Common myeloid progenitor, CD34-positive (primary cell): ENCODE measurements around the gene C20orf141.

ENCODE experiments used
- CTCF ChIA-PET: fragments of 350-600 bp; sonication (Branson Sonifier 250); formaldehyde crosslinking; loops from one replicate; lab custom pipeline; 2021; ENCODE audit warnings: antibody characterized with exemption; lab: Charles Lee
- POLR2A ChIA-PET: fragments of 350-600 bp; sonication (Branson Sonifier 250); formaldehyde crosslinking; loops from one replicate; lab custom pipeline; 2021; ENCODE audit warnings: antibody characterized with exemption; lab: Charles Lee
- DNase-seq, 3 donors: peaks; one replicate each; pipeline versions ENCODE4 v3.0.0 to v3.0.0-alpha.2; 2013
- H3K27ac ChIP-seq, 2 experiments: 1 replicate in 1 of 2; 2 replicates in 1 of 2; pipeline ENCODE4 v1.7.0; 2013; ENCODE audit warnings: inconsistent platforms in 2 of 2, low read length in 2 of 2, mild to moderate bottlenecking in 2 of 2, low read depth in 1 of 2, moderate library complexity in 1 of 2; ENCODE audit not compliant: severe bottlenecking in 2 of 2, insufficient read depth in 1 of 2, poor library complexity in 1 of 2
- H3K27me3 ChIP-seq, 5 experiments: replicated peaks in 2 of 5; 1 replicate in 3 of 5; 2 replicates in 2 of 5; pipeline versions ENCODE4 v1.6.1 to v1.7.0; 2013; ENCODE audit warnings: low read length in 4 of 5, mild to moderate bottlenecking in 2 of 5, moderate library complexity in 2 of 5, inconsistent platforms in 1 of 5; ENCODE audit not compliant: insufficient read depth in 5 of 5, control insufficient read depth in 4 of 5
- H3K36me3 ChIP-seq, 4 experiments: 1 replicate in 2 of 4; 2 replicates in 2 of 4; pipeline versions ENCODE4 v1.6.1 to v1.7.0; 2013; ENCODE audit warnings: low read length in 3 of 4, control low read depth in 1 of 4, mild to moderate bottlenecking in 1 of 4; ENCODE audit not compliant: control insufficient read depth in 4 of 4, insufficient read depth in 4 of 4
- H3K4me1 ChIP-seq, 4 experiments: 1 replicate in 3 of 4; 2 replicates in 1 of 4; pipeline versions ENCODE4 v1.6.1 to v1.7.1; 2013; ENCODE audit warnings: low read length in 3 of 4, mild to moderate bottlenecking in 3 of 4, control low read depth in 1 of 4, inconsistent platforms in 1 of 4, moderate library complexity in 1 of 4; ENCODE audit not compliant: control insufficient read depth in 4 of 4, insufficient read depth in 4 of 4; ENCODE audit errors: control extremely low read depth in 1 of 4
- H3K4me3 ChIP-seq, 7 experiments: 1 replicate in 4 of 7; 2 replicates in 3 of 7; pipeline versions ENCODE4 v1.5.1 to v1.7.0; 2013; ENCODE audit warnings: mild to moderate bottlenecking in 7 of 7, low read length in 6 of 7, moderate library complexity in 6 of 7, inconsistent platforms in 2 of 7, low read depth in 2 of 7, control low read depth in 1 of 7; ENCODE audit not compliant: insufficient read depth in 4 of 7, control insufficient read depth in 1 of 7; ENCODE audit errors: extremely low read depth in 1 of 7
- H3K9me3 ChIP-seq, 5 experiments: 1 replicate in 4 of 5; 2 replicates in 1 of 5; pipeline versions ENCODE4 v1.6.1 to v1.7.1; 2013; ENCODE audit warnings: low read length in 4 of 5, mild to moderate bottlenecking in 2 of 5, inconsistent platforms in 1 of 5, low read depth in 1 of 5, moderate library complexity in 1 of 5; ENCODE audit not compliant: control insufficient read depth in 4 of 5, insufficient read depth in 2 of 5; ENCODE audit errors: control extremely low read depth in 1 of 5
- WGBS: methylation state at CpG from one replicate; pipeline ENCODE4 v1.1.5; 2013; ENCODE audit not compliant: insufficient coverage; 5-methylcytosine and 5-hydroxymethylcytosine counted together

Gene C20orf141

DNA sequence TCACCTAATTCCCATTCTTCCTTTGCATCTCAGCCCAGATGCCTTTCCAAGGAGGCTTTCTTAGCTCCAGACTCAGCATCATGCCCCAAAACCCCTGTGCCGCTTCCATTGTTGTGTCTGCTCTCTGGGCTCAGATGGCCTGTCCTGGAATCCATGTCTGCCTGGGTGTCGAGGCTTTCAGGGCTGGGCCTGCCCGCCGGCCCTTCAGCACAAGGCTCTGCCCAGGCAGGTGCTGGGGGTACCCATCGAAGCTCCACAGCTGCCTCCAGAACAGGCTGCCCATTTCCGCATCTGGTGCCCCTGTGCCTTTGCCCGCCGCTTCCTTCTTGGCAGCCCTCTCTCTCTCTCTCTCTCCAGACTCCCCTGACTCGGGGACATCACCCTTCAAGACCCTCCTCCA lies 15.5 kb upstream of the C20orf141 start:
- Histone ChIP-seq H3K9me3 (no peaks in the 10 kb centered on the region), H3K27ac (peak overlapping the region in 1 of 2 experiments; percentile 49), H3K36me3 (peaks cover 5 to 46% (median 39%) of the 10 kb centered on the region in 4 experiments), H3K4me3 (peak overlapping the region in 6 of 7 experiments; percentile 83 to 95 (median 90)), H3K27me3 (peaks cover 0 to 3% (median 0%) of the 10 kb centered on the region in 5 experiments), H3K4me1 (peaks cover 0 to 44% (median 38%) of the 10 kb centered on the region in 4 experiments)
- CTCF ChIA-PET, result interaction anchor here (0.8 to 2.8 kb wide), 5 partner anchors 11 to 60 kb away, joined by 3 to 14 read pairs (median 5); no protein-coding TSS in a partner anchor
- POLR2A ChIA-PET, result interaction anchor here (0.6 to 2.5 kb wide), 3 partner anchors 53 to 110 kb away, joined by 4 to 6 read pairs (median 6); no protein-coding TSS in a partner anchor
- 40% methylated on average over 9 of the region's 9 CpGs for WGBS
- peak in 2 of 3 donors; percentile 37 to 50 for DNase-seq

DNA sequence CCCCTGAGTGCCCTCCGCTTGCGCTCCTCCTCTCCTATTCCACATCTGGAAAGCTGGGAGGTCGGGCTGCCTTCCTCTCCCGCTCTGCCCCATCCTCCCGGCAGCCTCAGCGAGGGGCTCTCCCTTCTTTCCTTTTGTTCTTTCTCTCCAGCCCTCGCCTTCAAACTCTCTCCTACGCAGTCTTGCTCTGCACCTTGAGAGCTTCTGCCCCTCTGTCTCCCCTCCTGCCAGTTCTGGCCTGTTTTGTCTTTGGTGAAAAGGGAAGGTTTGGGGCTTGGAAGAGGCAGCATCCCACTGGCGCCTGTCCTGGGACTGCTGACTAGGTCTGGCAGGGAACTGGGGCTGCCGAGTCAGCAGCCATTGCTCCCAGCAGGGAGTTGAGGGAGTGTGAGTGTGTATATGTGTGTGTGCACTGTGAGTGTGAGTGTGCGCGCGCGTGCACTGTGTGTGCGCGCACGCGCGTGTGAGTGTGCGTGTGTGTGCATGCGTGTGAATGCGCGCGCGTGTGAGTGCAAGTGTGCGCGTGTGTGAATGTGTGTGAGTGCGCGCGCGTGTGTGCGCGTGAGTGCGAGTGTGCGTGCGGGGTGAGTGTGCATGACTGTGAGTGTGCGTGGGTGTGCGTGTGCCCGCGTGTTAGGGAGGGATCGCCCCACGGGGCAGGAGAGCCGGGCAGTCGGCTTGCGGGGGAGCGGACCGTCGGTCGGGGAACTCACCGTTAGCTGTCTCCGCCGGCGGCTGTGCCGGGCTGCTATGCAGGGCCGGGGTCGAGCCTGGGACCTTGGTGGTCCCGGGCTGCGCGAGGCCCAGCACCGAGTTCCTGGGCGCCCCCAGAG lies 14.9 kb upstream of the C20orf141 start:
- peaks cover 5 to 40% (median 32%) of the 10 kb centered on the region in 4 experiments for H3K36me3 ChIP-seq
- no peaks in the 10 kb centered on the region for H3K9me3 ChIP-seq
- H3K4me3 ChIP-seq, result peak overlapping the region; percentile 60 to 95 (median 86)
- ChIA-PET POLR2A (interaction anchor here (0.6 to 2.5 kb wide), 6 partner anchors 8 to 1953 kb away, joined by 3 to 9 read pairs (median 5); no protein-coding TSS in a partner anchor), CTCF (interaction anchor here (0.8 to 2.8 kb wide), 9 partner anchors 11 to 91 kb away, joined by 3 to 14 read pairs (median 3); partner anchors contain the start of gene C20orf141)
- peaks cover 0 to 50% (median 39%) of the 10 kb centered on the region in 4 experiments for H3K4me1 ChIP-seq
- peaks cover 0 to 6% (median 2%) of the 10 kb centered on the region in 5 experiments for H3K27me3 ChIP-seq
- peak overlapping the region in 1 of 2 experiments; percentile 49 for H3K27ac ChIP-seq
- peak in 2 of 3 donors; percentile 27 to 44 for DNase-seq
- 5% methylated on average over 36 of the region's 61 CpGs for WGBS

DNA sequence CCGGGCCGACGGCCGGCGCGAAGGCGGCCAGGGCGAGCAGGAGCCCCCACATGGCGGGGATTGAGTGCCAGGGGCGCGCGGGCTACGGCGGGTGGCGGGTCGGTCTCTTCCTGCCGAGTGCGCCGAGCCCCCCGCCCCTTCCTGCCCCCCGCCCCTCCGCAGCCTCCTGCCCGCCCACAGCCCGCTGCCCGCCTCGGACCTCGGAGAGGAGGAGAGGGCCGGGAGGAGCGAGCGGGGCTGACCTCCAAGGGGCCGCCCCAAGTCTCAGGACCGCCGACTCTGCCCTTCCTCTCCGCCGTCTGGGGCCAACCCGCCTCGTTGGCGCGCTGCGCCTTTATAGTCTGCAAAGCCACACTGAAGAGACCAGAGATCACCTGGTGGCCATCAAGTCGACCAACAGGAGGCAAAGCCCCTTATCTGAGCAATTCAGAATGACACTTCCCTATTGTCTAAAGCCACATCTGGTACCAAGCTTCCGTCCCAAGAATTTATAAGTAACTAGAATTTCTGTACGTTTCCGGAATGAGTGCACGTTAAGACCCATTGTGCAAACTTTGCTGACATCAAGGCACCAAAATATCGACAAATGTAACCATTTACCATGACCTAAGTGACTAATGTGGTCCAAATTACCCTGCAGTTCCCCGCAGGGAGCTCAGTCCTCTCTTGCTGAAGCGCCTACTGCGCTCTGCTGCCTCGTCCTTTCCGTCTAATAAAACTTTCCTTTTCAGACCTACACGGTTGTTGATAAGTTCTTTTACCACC lies 14.1 kb upstream of the C20orf141 start, which contains the start of gene CPXM1:
TSS of gene CPXM1 (minus strand) at position 107 of the 765 bp plus-strand sequence. CDS start at position 52, 55 bp downstream.
- 0% methylated on average over 23 of the region's 52 CpGs for WGBS
- peaks cover 5 to 32% (median 26%) of the 10 kb centered on the region in 4 experiments for H3K36me3 ChIP-seq
- no peaks in the 10 kb centered on the region for H3K9me3 ChIP-seq
- POLR2A ChIA-PET, result interaction anchor here (0.6 to 2.5 kb wide), 11 partner anchors 9 to 1954 kb away, joined by 3 to 9 read pairs (median 4); partner anchors contain the start of genes C20orf141, PCED1A and VPS16
- H3K4me3 ChIP-seq, result peak within 1 kb of the TSS; percentile 60 to 95 (median 86)
- CTCF ChIA-PET, result interaction anchor here (1.0 to 1.4 kb wide), 6 partner anchors 12 to 92 kb away, joined by 3 to 9 read pairs (median 3); partner anchors contain the start of gene C20orf141
- peaks cover 0 to 14% (median 6%) of the 10 kb centered on the region in 5 experiments for H3K27me3 ChIP-seq
- peaks cover 0 to 54% (median 41%) of the 10 kb centered on the region in 4 experiments for H3K4me1 ChIP-seq
- peak; percentile 93 to 99 (median 98) for DNase-seq
- H3K27ac ChIP-seq, result peak within 1 kb of the TSS; percentile 79 to 88

GRCh38 chr20:2801286-2801728 lies 13.5 kb upstream of the C20orf141 start:
- ChIA-PET CTCF (interaction anchor here (1.0 to 1.4 kb wide), 6 partner anchors 11 to 92 kb away, joined by 3 to 9 read pairs (median 3); partner anchors contain the start of gene C20orf141), POLR2A (interaction anchor here (0.7 to 2.5 kb wide), 10 partner anchors 9 to 107 kb away, joined by 3 to 9 read pairs (median 4); partner anchors contain the start of genes C20orf141, PCED1A and VPS16)

DNA sequence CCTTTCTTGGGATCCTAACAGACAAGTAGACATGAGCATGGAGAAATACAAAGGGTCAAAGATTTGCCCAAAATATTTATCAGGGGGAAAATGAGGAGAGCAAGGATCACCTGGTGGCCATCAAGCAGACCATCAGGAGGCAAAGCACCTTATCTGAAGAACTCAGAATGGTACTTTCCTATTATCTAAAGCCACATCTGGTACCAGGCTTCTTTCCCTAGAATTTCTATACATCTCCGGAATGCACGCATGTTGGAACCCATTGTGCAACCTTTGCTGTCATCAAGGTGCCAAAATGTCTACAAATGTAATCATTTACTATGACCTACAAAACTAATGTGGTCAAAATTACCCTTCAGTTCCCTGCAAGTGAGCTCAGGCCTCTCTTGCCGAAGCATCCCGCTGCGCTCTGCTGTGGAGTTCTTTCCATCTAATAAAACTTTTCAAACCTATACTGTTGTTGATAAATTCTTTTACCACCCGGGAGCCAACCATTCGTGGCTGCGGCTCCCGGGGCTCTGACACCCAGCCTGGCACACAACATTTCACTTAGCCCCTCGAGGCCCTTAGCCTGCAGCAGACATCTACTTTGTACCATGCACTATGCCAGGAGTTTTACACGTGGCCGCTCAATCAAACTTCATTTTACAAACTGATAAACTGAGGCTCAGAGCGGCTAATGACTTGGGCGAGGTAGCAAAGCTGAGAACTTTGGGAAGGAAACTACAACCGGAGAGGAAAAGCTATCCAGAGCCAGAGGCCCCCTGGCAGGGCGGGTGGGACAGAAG lies 10.6 kb upstream of the C20orf141 start:
- H3K27ac ChIP-seq, result no peak overlapping the region
- ChIA-PET CTCF (interaction anchor here (1.3 to 1.5 kb wide), 2 partner anchors 25 to 55 kb away, joined by 3 to 5 read pairs; no protein-coding TSS in a partner anchor), POLR2A (no interaction called here)
- 76% methylated on average over 12 of the region's 16 CpGs for WGBS
- no peaks in the 10 kb centered on the region for H3K9me3 ChIP-seq
- DNase-seq, result no peak
- H3K4me1 ChIP-seq, result peaks cover 0 to 36% (median 27%) of the 10 kb centered on the region in 4 experiments
- H3K36me3 ChIP-seq, result no peaks in the 10 kb centered on the region
- peak overlapping the region in 1 of 7 experiments; percentile 45 for H3K4me3 ChIP-seq
- peaks cover 2 to 28% (median 12%) of the 10 kb centered on the region in 5 experiments for H3K27me3 ChIP-seq

More at GRCh38 chr20:2801286-2801728, 13.5 kb upstream of the C20orf141 start:
- Histone ChIP-seq H3K4me1 (peaks cover 0 to 54% (median 41%) of the 10 kb centered on the region in 4 experiments), H3K27ac (peak overlapping the region; percentile 79 to 88), H3K9me3 (no peaks in the 10 kb centered on the region), H3K4me3 (peak overlapping the region; percentile 60 to 95 (median 85)), H3K27me3 (peaks cover 0 to 20% (median 10%) of the 10 kb centered on the region in 5 experiments), H3K36me3 (peaks cover 5 to 26% (median 21%) of the 10 kb centered on the region in 4 experiments)
- WGBS, result 1% methylated on average over 13 of the region's 13 CpGs
- DNase-seq, result peak in 1 of 3 donors; percentile 72
